Spleen (tissue), 7 donors: Measurements from ENCODE around the gene NUP50.

Source experiments
- CTCF ChIP-seq, 11 experiments: fragments of 200-600 bp in 7 of 11; fragments of 450-650 bp in 4 of 11; sonication (generic) in 4 of 11; IDR thresholded peaks in 8 of 11; conservative IDR thresholded peaks in 3 of 11; 1 replicate in 7 of 11; 2 replicates in 4 of 11; pipeline versions ENCODE4 v1.4.0 to v1.8.0; 2016 to 2021; ENCODE audit warnings: antibody characterized with exemption in 11 of 11, inconsistent platforms in 4 of 11, mild to moderate bottlenecking in 1 of 11
- POLR2A ChIP-seq, 3 donors: fragments of 450-650 bp; IDR thresholded peaks; one replicate each; pipeline ENCODE4 v1.5.1; 2017; ENCODE audit warnings: antibody characterized with exemption in 3 of 3, mild to moderate bottlenecking in 1 of 3
- donor health status: DM: no; HTN: no; CAD: no; lungs with moderate emphysema.
- donor health status: DM: no; HTN: no; CAD: no.
- donor health status: DM: no; HTN: no; CAD: no.

- no peak for TF ChIP-seq POLR2A (IDR thresholded peaks at IDR 0.05)
- TF ChIP-seq CTCF (IDR thresholded peaks at IDR 0.05 in 8 of 11, conservative IDR thresholded peaks at IDR 0.05 in 3 of 11), result no peak
These were observed 52.6 kb downstream of the NUP50 start for GRCh38 chr22:45216133-45217003.
